Lung (tissue), 12 donors: ENCODE data around the gene BTF3L4. TPM values are rescaled to one million over a fixed set of nuclear protein-coding genes. Genes with fewer than 3 reads are reported as not detected.

Experiments used
- ATAC-seq: fragments of 200-7000 bp; cut with Tn5 transposase; one replicate; pipeline ENCODE4 v1.9.1; 2020; ENCODE audit warnings: moderate number of reproducible peaks; ENCODE audit not compliant: insufficient read depth, low FRiP score
- DNase-seq, 3 donors: peaks; one replicate each; pipeline ENCODE4 v3.0.0-alpha.2; 2013 to 2017
- H3K27ac ChIP-seq, 2 donors: one replicate each; pipeline ENCODE4 v1.5.1; 2013; ENCODE audit warnings: mild to moderate bottlenecking in 2 of 2, moderate library complexity in 2 of 2, control low read depth in 1 of 2, inconsistent platforms in 1 of 2, low read depth in 1 of 2, low read length in 1 of 2
- H3K27me3 ChIP-seq, 3 donors: one replicate each; pipeline ENCODE4 v1.5.1; 2013; ENCODE audit warnings: low read length in 2 of 3; ENCODE audit not compliant: control insufficient read depth in 3 of 3, insufficient read depth in 3 of 3
- H3K36me3 ChIP-seq, 4 donors: one replicate each; pipeline ENCODE4 v1.5.1; 2013; ENCODE audit warnings: low read length in 4 of 4, mild to moderate bottlenecking in 1 of 4, moderate library complexity in 1 of 4; ENCODE audit not compliant: control insufficient read depth in 4 of 4, insufficient read depth in 4 of 4
- H3K4me1 ChIP-seq, 5 donors: one replicate each; pipeline ENCODE4 v1.5.1; 2013; ENCODE audit warnings: low read length in 5 of 5, mild to moderate bottlenecking in 2 of 5, moderate library complexity in 1 of 5; ENCODE audit not compliant: control insufficient read depth in 5 of 5, insufficient read depth in 5 of 5
- H3K4me3 ChIP-seq: one replicate; pipeline ENCODE4 v1.5.1; 2013; ENCODE audit warnings: mild to moderate bottlenecking, control low read depth, moderate library complexity
- H3K9ac ChIP-seq, 2 donors: one replicate each; pipeline ENCODE4 v1.5.1; 2013; ENCODE audit warnings: low read length in 2 of 2, control low read depth in 1 of 2; ENCODE audit not compliant: insufficient read depth in 1 of 2
- H3K9me3 ChIP-seq, 4 donors: one replicate each; pipeline ENCODE4 v1.5.1; 2013; ENCODE audit warnings: low read length in 3 of 4, mild to moderate bottlenecking in 1 of 4, moderate library complexity in 1 of 4; ENCODE audit not compliant: control insufficient read depth in 4 of 4, insufficient read depth in 3 of 4
- WGBS, 2 donors: extraction: QIAGEN DNeasy Blood & Tissue Kit; methylation state at CpG; one replicate each; pipeline ENCODE4 v1.1.7; 2013; 5-methylcytosine and 5-hydroxymethylcytosine counted together
- polyA plus RNA-seq, 2 donors: library from polyadenylated mRNA; stranded (reverse); fragments of 200-250 nt; gene quantifications; one replicate each; pipeline ENCODE4 v1.2.1, GENCODE V29; 2013
- total RNA-seq, 2 donors: library from RNA; depleted of rRNA in 1 of 2; stranded (reverse); fragments of >200 nt in 1 of 2; gene quantifications; one replicate each; pipeline ENCODE4 v1.2.1, GENCODE V29; 2014 to 2021
- TF ChIP-seq, protein P1 (sequence below): IDR thresholded peaks from 2 replicates; pipeline ENCODE4 v1.5.1; 2012; ENCODE audit warnings: mild to moderate bottlenecking; ENCODE audit errors: control extremely low read depth, extremely low read depth
- donor health status: control.
- donor health status: control.
- donor health status: Bipolar disorder and iron deficiency.
- donor health status: healthy.
- donor health status: DM: yes; HTN: yes; CAD: no.

BTF3L4 gene
- total and polyA plus RNA-seq, 4 donors = 40.1 to 47.7 (median 41.1) TPM

DNA sequence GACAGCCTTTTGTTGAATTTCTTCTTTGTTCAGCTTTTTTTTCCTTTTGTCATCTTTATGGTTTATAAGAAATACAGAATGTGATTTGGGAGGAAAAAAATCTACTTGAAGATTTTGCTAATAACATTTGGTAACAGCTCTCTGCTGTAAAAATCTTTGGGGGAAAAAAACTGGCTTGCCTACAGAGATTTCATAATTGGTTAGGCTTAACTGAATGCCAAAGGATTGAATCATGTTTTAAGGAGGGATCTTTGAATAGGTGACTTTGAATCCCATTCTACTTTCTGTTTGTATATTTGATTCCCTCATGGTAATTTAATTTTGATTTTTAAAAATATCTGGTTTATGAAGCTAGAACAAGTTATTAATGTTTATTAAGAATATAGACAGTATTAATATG is 3.2 kb downstream of the BTF3L4 start:
- H3K9me3 ChIP-seq = no peaks in the 10 kb centered on the region
- no peak overlapping the region for H3K4me3 ChIP-seq
- no peak overlapping the region for H3K27ac ChIP-seq
- no peak for ATAC-seq
- peaks cover 0 to 25% (median 8%) of the 10 kb centered on the region in 5 donors for H3K4me1 ChIP-seq
- DNase-seq = peak in 1 of 3 donors; percentile 6
- TF ChIP-seq, protein P1, sequence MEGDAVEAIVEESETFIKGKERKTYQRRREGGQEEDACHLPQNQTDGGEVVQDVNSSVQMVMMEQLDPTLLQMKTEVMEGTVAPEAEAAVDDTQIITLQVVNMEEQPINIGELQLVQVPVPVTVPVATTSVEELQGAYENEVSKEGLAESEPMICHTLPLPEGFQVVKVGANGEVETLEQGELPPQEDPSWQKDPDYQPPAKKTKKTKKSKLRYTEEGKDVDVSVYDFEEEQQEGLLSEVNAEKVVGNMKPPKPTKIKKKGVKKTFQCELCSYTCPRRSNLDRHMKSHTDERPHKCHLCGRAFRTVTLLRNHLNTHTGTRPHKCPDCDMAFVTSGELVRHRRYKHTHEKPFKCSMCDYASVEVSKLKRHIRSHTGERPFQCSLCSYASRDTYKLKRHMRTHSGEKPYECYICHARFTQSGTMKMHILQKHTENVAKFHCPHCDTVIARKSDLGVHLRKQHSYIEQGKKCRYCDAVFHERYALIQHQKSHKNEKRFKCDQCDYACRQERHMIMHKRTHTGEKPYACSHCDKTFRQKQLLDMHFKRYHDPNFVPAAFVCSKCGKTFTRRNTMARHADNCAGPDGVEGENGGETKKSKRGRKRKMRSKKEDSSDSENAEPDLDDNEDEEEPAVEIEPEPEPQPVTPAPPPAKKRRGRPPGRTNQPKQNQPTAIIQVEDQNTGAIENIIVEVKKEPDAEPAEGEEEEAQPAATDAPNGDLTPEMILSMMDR = no peak
- no peak overlapping the region for H3K9ac ChIP-seq
- no peaks in the 10 kb centered on the region for H3K27me3 ChIP-seq
- H3K36me3 ChIP-seq = peaks cover 4 to 27% (median 10%) of the 10 kb centered on the region in 4 donors

DNA sequence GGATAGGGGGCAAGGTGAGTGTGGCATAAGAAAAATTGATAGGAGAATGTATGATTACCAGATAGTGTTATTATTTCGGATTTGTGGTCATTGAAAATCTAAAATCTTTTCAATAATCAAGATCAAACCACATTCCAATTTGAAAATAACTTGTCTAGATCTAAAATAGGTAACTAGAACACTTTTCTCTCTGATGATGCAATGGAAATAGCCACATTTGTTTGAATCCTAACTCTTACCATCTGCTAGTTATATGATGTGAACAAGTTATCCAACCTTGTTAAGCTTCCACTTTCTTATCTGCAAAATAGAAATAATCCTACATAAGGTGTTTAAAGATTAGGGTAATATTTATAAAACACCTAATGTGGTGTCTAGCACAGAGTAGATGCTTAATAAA is 3.8 kb downstream of the BTF3L4 start:
- ATAC-seq (no peak), DNase-seq (no peak)
- Histone ChIP-seq H3K9me3 (no peaks in the 10 kb centered on the region), H3K4me1 (peaks cover 0 to 22% (median 8%) of the 10 kb centered on the region in 5 donors), H3K9ac (no peak overlapping the region), H3K4me3 (no peak overlapping the region), H3K36me3 (peaks cover 7 to 32% (median 12%) of the 10 kb centered on the region in 4 donors), H3K27ac (no peak overlapping the region), H3K27me3 (no peaks in the 10 kb centered on the region)
- 97 to 100% methylated on average over 1 of the region's 1 CpG for WGBS, 2 donors
- TF ChIP-seq, protein P1 = no peak

DNA sequence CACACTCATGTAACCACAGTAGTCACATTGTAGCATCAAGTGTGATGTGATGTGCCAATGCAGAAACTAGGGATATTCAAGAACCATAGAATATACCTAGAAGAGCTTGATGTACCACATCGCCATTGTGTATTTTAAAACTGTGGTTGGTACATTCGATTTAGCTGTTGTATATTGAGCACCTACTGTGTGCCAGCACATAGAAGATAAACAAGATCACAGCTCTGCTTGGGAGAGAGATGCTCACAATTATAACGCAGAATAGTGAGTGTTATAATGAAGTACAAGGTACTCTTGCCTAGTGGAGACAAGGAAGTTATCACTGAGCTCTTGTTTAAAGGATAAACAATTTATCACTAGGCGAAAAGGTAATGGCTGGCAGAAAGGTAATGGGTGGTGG is 4.7 kb downstream of the BTF3L4 start:
- Histone ChIP-seq H3K27me3 (no peaks in the 10 kb centered on the region), H3K36me3 (peaks cover 7 to 35% (median 15%) of the 10 kb centered on the region in 4 donors), H3K27ac (no peak overlapping the region), H3K9me3 (no peaks in the 10 kb centered on the region), H3K4me3 (no peak overlapping the region), H3K4me1 (peaks cover 0 to 17% (median 8%) of the 10 kb centered on the region in 5 donors), H3K9ac (no peak overlapping the region)
- no peak for DNase-seq
- WGBS, 2 donors = 95 to 98% methylated on average over 4 of the region's 4 CpGs
- ATAC-seq = no peak
- TF ChIP-seq, protein P1 = no peak

DNA sequence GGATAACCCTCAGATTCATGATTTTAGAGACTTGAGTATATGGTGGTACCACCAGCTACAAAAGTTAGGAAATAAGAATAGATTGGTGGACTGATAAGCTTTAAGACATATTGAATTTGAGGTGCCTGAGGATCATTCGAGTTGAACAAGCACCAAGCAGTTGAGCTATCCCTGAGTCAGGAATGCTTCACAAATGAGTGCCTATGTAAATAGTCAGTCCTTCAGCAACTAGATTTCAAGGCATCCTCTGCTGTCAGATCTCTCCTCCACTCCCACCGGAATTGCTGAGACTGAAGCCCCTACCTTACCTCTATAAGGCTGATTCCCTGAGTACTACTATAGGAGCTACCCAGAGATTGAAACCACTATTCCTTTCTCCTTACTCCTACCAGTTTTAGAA is 7.1 kb downstream of the BTF3L4 start:
- no peak for ATAC-seq
- Histone ChIP-seq H3K27me3 (no peaks in the 10 kb centered on the region), H3K4me3 (no peak overlapping the region), H3K4me1 (peaks cover 0 to 2% (median 0%) of the 10 kb centered on the region in 5 donors), H3K36me3 (peaks cover 10 to 38% (median 15%) of the 10 kb centered on the region in 4 donors), H3K9me3 (no peaks in the 10 kb centered on the region), H3K27ac (no peak overlapping the region), H3K9ac (no peak overlapping the region)
- TF ChIP-seq, protein P1 = no peak
- WGBS, 2 donors = 88 to 93% methylated on average over 2 of the region's 2 CpGs
- no peak for DNase-seq
